A204.1 (cell line): ENCODE results near the gene ERI2.
"Not testable (repeated sequence)": the region's sequence is repeated elsewhere in the genome, so short reads cannot be mapped to it uniquely, and the experiment has no call there.

Experiments used
- FAIRE-seq: peaks from 2 replicates; lab custom pipeline; 2012; peaks lifted over from hg19 to GRCh38; lab: Jason Lieb, UNC

ERI2 gene

GRCh38 chr16:20763461-20764232, 42.6 kb downstream of the ERI2 start, which contains the start of gene ACSM3:
Gene ACSM3, plus strand, starts transcription at chr16:20764014. Its CDS starts 6,021 bp downstream, at chr16:20770035.
- peak; percentile 53 for FAIRE-seq

- no peak for FAIRE-seq
These were observed 43.7 kb downstream of the ERI2 start for GRCh38 chr16:20762404-20763123.

- no peak for FAIRE-seq
These were observed 45.1 kb downstream of the ERI2 start for GRCh38 chr16:20761175-20761574.

- no peak for FAIRE-seq
These were observed 45.9 kb downstream of the ERI2 start for GRCh38 chr16:20760346-20760745.

GRCh38 chr16:20755799-20756198, 50.5 kb downstream of the ERI2 start:
- FAIRE-seq, result not testable (repeated sequence)

- FAIRE-seq, result no peak
These were observed 51.0 kb downstream of the ERI2 start for GRCh38 chr16:20755238-20755637.

GRCh38 chr16:20753727-20754126, 52.5 kb downstream of the ERI2 start:
- no peak for FAIRE-seq

GRCh38 chr16:20750558-20750957, 55.7 kb downstream of the ERI2 start:
- no peak for FAIRE-seq

- FAIRE-seq, result no peak
These were observed 56.8 kb downstream of the ERI2 start for GRCh38 chr16:20749474-20749873.

- no peak for FAIRE-seq
These were observed 59.0 kb downstream of the ERI2 start for GRCh38 chr16:20747030-20747816.

- no peak for FAIRE-seq
These were observed 59.8 kb downstream of the ERI2 start for GRCh38 chr16:20746461-20746860.
